ENCODE measurements around the gene SIAH2. TPM values are rescaled to one million over a fixed set of nuclear protein-coding genes. Genes with fewer than 3 reads are reported as not detected.

SIAH2 gene
- polyA plus RNA-seq, 1 experiment = 34.2 TPM

DNA sequence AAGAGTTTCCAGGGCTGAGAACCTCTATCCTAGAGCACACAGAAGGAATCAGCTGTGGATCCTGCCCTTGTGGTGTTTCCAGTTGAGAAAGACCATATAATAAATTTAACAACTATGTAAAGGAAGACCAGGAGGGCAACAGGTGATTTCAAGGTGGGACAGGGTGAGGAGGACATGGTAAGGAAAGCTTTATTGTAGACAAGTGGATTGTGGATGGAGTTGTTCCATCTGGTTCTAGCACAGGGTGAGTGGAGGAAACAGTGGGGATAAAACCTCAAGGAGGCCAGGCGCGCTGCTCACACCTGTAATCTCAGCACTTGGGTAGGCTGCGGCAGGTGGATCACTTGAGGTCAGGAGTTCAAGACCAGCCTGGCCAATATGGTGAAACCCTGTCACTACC is 17.1 kb downstream of the SIAH2 start:
- ChIA-PET POLR2A (no interaction called here), CTCF (interaction anchor here (0.9 to 1.2 kb wide), 2 partner anchors 17 to 24 kb away, joined by 4 to 5 read pairs; partner anchors contain the start of gene SIAH2)
- peaks cover 7% of the 10 kb centered on the region for H3K36me3 ChIP-seq (ENCODE audit: control insufficient read depth, insufficient read depth, low read length)
- no peak for DNase-seq (ENCODE audit: low read depth)
- H3K27me3 ChIP-seq (ENCODE audit: control insufficient read depth, insufficient read depth, low read length) = no peaks in the 10 kb centered on the region
- no peak overlapping the region for H3K4me3 ChIP-seq (ENCODE audit: low read depth, low read length)
- TF ChIP-seq CTCF (IDR thresholded peaks at IDR 0.05; ENCODE audit: insufficient read depth, low read depth, low read length) = no peak

DNA sequence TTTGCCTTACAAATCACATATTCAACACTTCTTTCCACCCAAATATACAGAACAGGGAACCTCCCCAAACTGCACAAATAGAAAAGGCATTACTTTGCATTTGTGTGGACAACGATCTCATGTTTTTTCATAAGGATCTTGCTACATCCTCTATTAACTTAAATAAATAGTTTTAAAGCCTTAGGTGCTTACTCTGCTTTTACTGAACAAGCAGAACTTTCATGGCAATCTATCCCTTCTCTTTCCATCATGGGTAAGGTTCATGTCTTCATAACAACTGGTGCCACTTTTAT is 18.1 kb downstream of the SIAH2 start:
- Histone ChIP-seq H3K36me3 (ENCODE audit: control insufficient read depth, insufficient read depth, low read length) (peaks cover 9% of the 10 kb centered on the region), H3K4me3 (ENCODE audit: low read depth, low read length) (no peak overlapping the region), H3K27me3 (ENCODE audit: control insufficient read depth, insufficient read depth, low read length) (no peaks in the 10 kb centered on the region)
- ChIA-PET POLR2A (no interaction called here), CTCF (no interaction called here)
- DNase-seq (ENCODE audit: low read depth) = no peak
- no peak for TF ChIP-seq CTCF (IDR thresholded peaks at IDR 0.05; ENCODE audit: insufficient read depth, low read depth, low read length)

- no peaks in the 10 kb centered on the region for H3K27me3 ChIP-seq (ENCODE audit: control insufficient read depth, insufficient read depth, low read length)
- no peak for DNase-seq (ENCODE audit: low read depth)
- H3K4me3 ChIP-seq (ENCODE audit: low read depth, low read length) = no peak overlapping the region
- ChIA-PET POLR2A (interaction anchor here (0.6 kb wide), 1 partner anchor 17 kb away, joined by 3 read pairs; no protein-coding TSS in a partner anchor), CTCF (no interaction called here)
- TF ChIP-seq CTCF (IDR thresholded peaks at IDR 0.05; ENCODE audit: insufficient read depth, low read depth, low read length) = no peak
- peaks cover 9% of the 10 kb centered on the region for H3K36me3 ChIP-seq (ENCODE audit: control insufficient read depth, insufficient read depth, low read length)
These were observed 18.7 kb downstream of the SIAH2 start for GRCh38 chr3:150744041-150744918.

DNA sequence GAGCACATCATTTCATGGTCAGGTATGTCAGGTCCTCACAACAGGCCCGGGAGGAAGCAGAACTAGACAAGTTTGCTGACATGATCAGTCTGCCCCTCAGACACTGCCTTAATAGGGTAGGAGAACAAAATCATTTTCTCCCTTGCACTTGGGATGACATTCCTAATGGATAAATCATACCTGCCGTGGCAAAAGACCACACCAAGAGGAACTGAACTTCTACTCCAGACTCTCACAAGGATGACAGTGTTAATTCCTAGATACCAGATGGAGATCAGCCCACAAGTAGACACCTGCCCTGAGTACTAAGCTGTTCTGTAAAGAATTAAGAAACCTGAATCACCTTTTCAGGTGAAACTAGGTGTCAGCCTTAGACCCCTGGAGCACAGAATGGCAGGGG is 19.5 kb downstream of the SIAH2 start:
- POLR2A ChIA-PET = no interaction called here
- CTCF ChIA-PET = interaction anchor here (1.0 kb wide), 1 partner anchor 15 kb away, joined by 4 read pairs; no protein-coding TSS in a partner anchor

DNA sequence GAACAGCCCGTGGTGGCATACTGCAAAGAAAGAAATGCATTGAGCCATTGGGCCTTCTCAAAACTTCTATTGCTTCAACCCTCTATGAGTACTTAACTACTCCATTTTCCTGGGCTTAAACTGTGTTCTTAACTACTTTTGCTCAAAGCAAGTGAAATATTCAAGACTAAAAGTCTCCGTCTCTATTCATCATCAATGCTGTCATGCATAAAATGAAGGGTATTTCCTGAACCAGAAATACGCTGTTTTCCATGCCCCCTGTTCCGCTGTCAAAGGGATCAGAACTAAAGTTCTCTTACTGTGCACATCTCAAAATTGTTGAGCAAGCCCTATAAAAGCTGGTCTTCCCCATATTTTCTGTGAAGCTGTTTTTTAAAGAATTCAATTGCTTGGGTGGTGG is 20.3 kb downstream of the SIAH2 start:
- DNase-seq (ENCODE audit: low read depth) = no peak
- no peaks in the 10 kb centered on the region for H3K27me3 ChIP-seq (ENCODE audit: control insufficient read depth, insufficient read depth, low read length)
- H3K4me3 ChIP-seq (ENCODE audit: low read depth, low read length) = no peak overlapping the region
- peaks cover 9% of the 10 kb centered on the region for H3K36me3 ChIP-seq (ENCODE audit: control insufficient read depth, insufficient read depth, low read length)
- no peak for TF ChIP-seq CTCF (IDR thresholded peaks at IDR 0.05; ENCODE audit: insufficient read depth, low read depth, low read length)
- ChIA-PET POLR2A (no interaction called here), CTCF (interaction anchor here (1.0 kb wide), 1 partner anchor 14 kb away, joined by 4 read pairs; no protein-coding TSS in a partner anchor)

More for the DNA sequence above, 19.5 kb downstream of the SIAH2 start:
- Histone ChIP-seq H3K4me3 (ENCODE audit: low read depth, low read length) (no peak overlapping the region), H3K36me3 (ENCODE audit: control insufficient read depth, insufficient read depth, low read length) (peaks cover 9% of the 10 kb centered on the region), H3K27me3 (ENCODE audit: control insufficient read depth, insufficient read depth, low read length) (no peaks in the 10 kb centered on the region)
- DNase-seq (ENCODE audit: low read depth) = no peak
- TF ChIP-seq CTCF (IDR thresholded peaks at IDR 0.05; ENCODE audit: insufficient read depth, low read depth, low read length) = no peak

All from BJ (cell line).